DND-41 (cell line): ENCODE data around the gene COL4A2.

Source experiments
- ATAC-seq: fragments of 200-7000 bp; cut with Tn5 transposase; 3 replicates; pipeline ENCODE4 v1.9.1; 2021; ENCODE audit warnings: low read depth; ENCODE audit not compliant: insufficient read depth
- DNase-seq: peaks from one replicate; pipeline ENCODE4 v3.0.0-alpha.2; 2020
- H2AFZ ChIP-seq: 2 replicates; pipeline ENCODE4 v1.6.0; 2012; ENCODE audit warnings: low read depth, low read length
- H3K27ac ChIP-seq: 2 replicates; pipeline ENCODE4 v1.5.1; 2012; ENCODE audit warnings: low read length, inconsistent platforms
- H3K27me3 ChIP-seq: fragments of 200-600 bp; sonication (generic); 2 replicates; pipeline ENCODE4 v1.6.0; 2012; ENCODE audit warnings: low read length, mild to moderate bottlenecking, inconsistent platforms; ENCODE audit not compliant: insufficient read depth, poor library complexity
- H3K36me3 ChIP-seq: 2 replicates; pipeline ENCODE4 v1.5.1; 2012; ENCODE audit warnings: low read length, inconsistent platforms; ENCODE audit not compliant: insufficient read depth
- H3K4me1 ChIP-seq: 2 replicates; pipeline ENCODE4 v1.5.1; 2012; ENCODE audit warnings: mild to moderate bottlenecking, low read length; ENCODE audit not compliant: insufficient read depth
- H3K4me2 ChIP-seq: 2 replicates; pipeline ENCODE4 v1.6.0; 2012; ENCODE audit warnings: mild to moderate bottlenecking, moderate library complexity, low read length, inconsistent platforms; ENCODE audit not compliant: insufficient read depth
- H3K4me3 ChIP-seq, 2 experiments: fragments of 200-600 bp in 1 of 2; shearing (Covaris generic) in 1 of 2; 2 replicates each; pipeline ENCODE4 v1.5.1; 2012 to 2016; ENCODE audit warnings: inconsistent platforms in 2 of 2, low read length in 2 of 2, mild to moderate bottlenecking in 2 of 2, low read depth in 1 of 2, moderate library complexity in 1 of 2
- H3K79me2 ChIP-seq: 2 replicates; pipeline ENCODE4 v1.6.0; 2012; ENCODE audit warnings: low read length, inconsistent platforms; ENCODE audit not compliant: insufficient read depth
- H3K9ac ChIP-seq: 2 replicates; pipeline ENCODE4 v1.6.0; 2012; ENCODE audit warnings: low read depth, mild to moderate bottlenecking, inconsistent platforms, low read length, moderate library complexity
- H3K9me3 ChIP-seq: 2 replicates; pipeline ENCODE4 v1.5.1; 2012; ENCODE audit warnings: low read length, moderate library complexity, mild to moderate bottlenecking, inconsistent platforms; ENCODE audit not compliant: insufficient read depth, severe bottlenecking
- H4K20me1 ChIP-seq: 2 replicates; pipeline ENCODE4 v1.6.0; 2012; ENCODE audit warnings: low read length; ENCODE audit not compliant: insufficient read depth
- CTCF ChIP-seq: IDR thresholded peaks from 2 replicates; pipeline ENCODE4 v1.5.1; 2012; ENCODE audit warnings: borderline replicate concordance, low read length, moderate library complexity, mild to moderate bottlenecking; ENCODE audit not compliant: poor library complexity, severe bottlenecking; ENCODE audit errors: extremely low read depth
- EZH2 ChIP-seq: IDR thresholded peaks from 3 replicates; pipeline ENCODE4 v1.6.1; 2012; ENCODE audit warnings: borderline replicate concordance, low read depth, mild to moderate bottlenecking, moderate library complexity, low read length, inconsistent platforms; ENCODE audit not compliant: severe bottlenecking

COL4A2 gene

GRCh38 chr13:110309661-110310524, 2.8 kb downstream of the COL4A2 start:
- H3K36me3 ChIP-seq: no peaks in the 10 kb centered on the region

GRCh38 chr13:110310541-110311442, 3.7 kb downstream of the COL4A2 start:
- Histone ChIP-seq H3K79me2 (no peaks in the 10 kb centered on the region), H3K27ac (no peak overlapping the region), H2AFZ (no peak overlapping the region), H3K4me2 (no peak overlapping the region), H3K27me3 (peaks cover 31% of the 10 kb centered on the region), H3K9me3 (no peaks in the 10 kb centered on the region), H3K36me3 (no peaks in the 10 kb centered on the region), H4K20me1 (0 out of 2 replicates have a peak, but pooled peaks cover 2% of the 10 kb centered on the region), H3K9ac (no peak overlapping the region), H3K4me3 (no peak overlapping the region), H3K4me1 (no peaks in the 10 kb centered on the region)
- TF ChIP-seq CTCF (no peak), EZH2 (no peak)
- ATAC-seq (no peak), DNase-seq (no peak)

More at GRCh38 chr13:110309661-110310524, 2.8 kb downstream of the COL4A2 start:
- Histone ChIP-seq H3K27me3 (peaks cover 37% of the 10 kb centered on the region), H4K20me1 (0 out of 2 replicates have a peak, but pooled peaks cover 2% of the 10 kb centered on the region), H2AFZ (no peak overlapping the region), H3K4me2 (no peak overlapping the region), H3K9me3 (no peaks in the 10 kb centered on the region), H3K9ac (no peak overlapping the region), H3K4me1 (no peaks in the 10 kb centered on the region), H3K4me3 (no peak overlapping the region), H3K79me2 (no peaks in the 10 kb centered on the region), H3K27ac (no peak overlapping the region)
- DNase-seq: no peak
- ATAC-seq: no peak
- TF ChIP-seq CTCF: no peak
- TF ChIP-seq EZH2: no peak

GRCh38 chr13:110311443-110312338, 4.6 kb downstream of the COL4A2 start:
- Histone ChIP-seq H3K9me3 (no peaks in the 10 kb centered on the region), H3K4me2 (no peak overlapping the region), H3K9ac (no peak overlapping the region), H3K4me3 (no peak overlapping the region), H4K20me1 (0 out of 2 replicates have a peak, but pooled peaks cover 2% of the 10 kb centered on the region), H3K27ac (no peak overlapping the region), H3K4me1 (no peaks in the 10 kb centered on the region), H3K27me3 (peaks cover 34% of the 10 kb centered on the region), H3K79me2 (no peaks in the 10 kb centered on the region), H2AFZ (no peak overlapping the region), H3K36me3 (no peaks in the 10 kb centered on the region)
- DNase-seq: no peak
- no peak for ATAC-seq
- TF ChIP-seq CTCF: no peak
- no peak for TF ChIP-seq EZH2
